ENCODE data around the gene SPATA6. TPM values are rescaled to one million over a fixed set of nuclear protein-coding genes. Genes with fewer than 3 reads are reported as not detected.

The SPATA6 gene
- total RNA-seq, 1 donor from 2014 or later: 26.0 TPM

GRCh38 chr1:48470950-48471690 is 884 bp downstream of the SPATA6 start:
- Mint-ChIP-seq H3K4me3 (ENCODE audit: unreplicated experiment) (peak overlapping the region; percentile 95), H3K36me3 (ENCODE audit: low read depth, unreplicated experiment) (no peaks in the 10 kb centered on the region), H3K27ac (ENCODE audit: unreplicated experiment) (peak overlapping the region; percentile 95), H3K27me3 (ENCODE audit: unreplicated experiment) (peaks cover 9% of the 10 kb centered on the region), H3K9me3 (ENCODE audit: unreplicated experiment) (peaks cover under 1% of the 10 kb centered on the region), H3K4me1 (ENCODE audit: unreplicated experiment) (peaks cover 33% of the 10 kb centered on the region)
- peak; percentile 4 for DNase-seq (ENCODE audit: low spot score)
- TF ChIP-seq CTCF (IDR thresholded peaks at IDR 0.05; ENCODE audit: unreplicated experiment): no peak

GRCh38 chr1:48470481-48470855 is 1.5 kb downstream of the SPATA6 start:
- Mint-ChIP-seq H3K27me3 (ENCODE audit: unreplicated experiment) (peaks cover 9% of the 10 kb centered on the region), H3K9me3 (ENCODE audit: unreplicated experiment) (no peaks in the 10 kb centered on the region), H3K4me1 (ENCODE audit: unreplicated experiment) (peaks cover 33% of the 10 kb centered on the region), H3K27ac (ENCODE audit: unreplicated experiment) (peak overlapping the region; percentile 26), H3K36me3 (ENCODE audit: low read depth, unreplicated experiment) (no peaks in the 10 kb centered on the region), H3K4me3 (ENCODE audit: unreplicated experiment) (peak overlapping the region; percentile 95)
- no peak for TF ChIP-seq CTCF (IDR thresholded peaks at IDR 0.05; ENCODE audit: unreplicated experiment)
- peak; percentile 11 for DNase-seq (ENCODE audit: low spot score)

- H3K4me3 Mint-ChIP-seq (ENCODE audit: unreplicated experiment): no peak overlapping the region
- H3K27me3 Mint-ChIP-seq (ENCODE audit: unreplicated experiment): peaks cover 9% of the 10 kb centered on the region
- no peaks in the 10 kb centered on the region for H3K9me3 Mint-ChIP-seq (ENCODE audit: unreplicated experiment)
- peaks cover 33% of the 10 kb centered on the region for H3K4me1 Mint-ChIP-seq (ENCODE audit: unreplicated experiment)
- no peak for DNase-seq (ENCODE audit: low spot score)
- no peaks in the 10 kb centered on the region for H3K36me3 Mint-ChIP-seq (ENCODE audit: low read depth, unreplicated experiment)
- peak overlapping the region; percentile 26 for H3K27ac Mint-ChIP-seq (ENCODE audit: unreplicated experiment)
- no peak for TF ChIP-seq CTCF (IDR thresholded peaks at IDR 0.05; ENCODE audit: unreplicated experiment)
Observed at GRCh38 chr1:48469616-48470480, 2.2 kb downstream of the SPATA6 start.

- no peak overlapping the region for H3K27ac Mint-ChIP-seq (ENCODE audit: unreplicated experiment)
- no peak overlapping the region for H3K4me3 Mint-ChIP-seq (ENCODE audit: unreplicated experiment)
- no peaks in the 10 kb centered on the region for H3K36me3 Mint-ChIP-seq (ENCODE audit: low read depth, unreplicated experiment)
- H3K9me3 Mint-ChIP-seq (ENCODE audit: unreplicated experiment): no peaks in the 10 kb centered on the region
- H3K27me3 Mint-ChIP-seq (ENCODE audit: unreplicated experiment): peaks cover 5% of the 10 kb centered on the region
- no peak for DNase-seq (ENCODE audit: low spot score)
- H3K4me1 Mint-ChIP-seq (ENCODE audit: unreplicated experiment): peaks cover 25% of the 10 kb centered on the region
- TF ChIP-seq CTCF (IDR thresholded peaks at IDR 0.05; ENCODE audit: unreplicated experiment): no peak
Observed at GRCh38 chr1:48466594-48466993, 5.4 kb downstream of the SPATA6 start.

Measured in endothelial cell (in vitro differentiated cells).